H9 (cell line): ENCODE results near the gene ROCK2. TPM values are rescaled to one million over a fixed set of nuclear protein-coding genes. Genes with fewer than 3 reads are reported as not detected.
"Not testable (repeated sequence)": the region's sequence is repeated elsewhere in the genome, so short reads cannot be mapped to it uniquely, and the experiment has no call there.

Experiments used
- DNase-seq: peaks from one replicate; pipeline ENCODE4 v3.0.0-alpha.2; 2017
- H2AFZ ChIP-seq: one replicate; pipeline ENCODE4 v1.6.1; 2013; ENCODE audit warnings: mild to moderate bottlenecking, low read length, control low read depth, moderate library complexity
- H2AK5ac ChIP-seq: 2 replicates; pipeline ENCODE4 v1.6.1; 2013; ENCODE audit warnings: low read length, control low read depth, mixed read lengths; ENCODE audit not compliant: insufficient read length
- H2BK120ac ChIP-seq: one replicate; pipeline ENCODE4 v1.6.1; 2013; ENCODE audit warnings: low read depth, mild to moderate bottlenecking, low read length, control low read depth, inconsistent platforms; ENCODE audit not compliant: poor library complexity, severe bottlenecking
- H2BK12ac ChIP-seq: 2 replicates; pipeline ENCODE4 v1.6.1; 2013; ENCODE audit warnings: low read length, control low read depth, mixed read lengths, low read depth; ENCODE audit not compliant: insufficient read length
- H2BK15ac ChIP-seq: 2 replicates; pipeline ENCODE4 v1.6.1; 2013; ENCODE audit warnings: low read depth, low read length, control low read depth
- H2BK20ac ChIP-seq: one replicate; pipeline ENCODE4 v1.6.1; 2013; ENCODE audit warnings: low read depth, mild to moderate bottlenecking, low read length, control low read depth, inconsistent platforms; ENCODE audit not compliant: poor library complexity, severe bottlenecking
- H2BK5ac ChIP-seq: 2 replicates; pipeline ENCODE4 v1.6.1; 2013; ENCODE audit warnings: low read length, control low read depth, mixed read lengths; ENCODE audit not compliant: insufficient read length
- H3K14ac ChIP-seq: 2 replicates; pipeline ENCODE4 v1.6.1; 2013; ENCODE audit warnings: low read length, control low read depth; ENCODE audit not compliant: insufficient read depth
- H3K18ac ChIP-seq: 2 replicates; pipeline ENCODE4 v1.6.1; 2013; ENCODE audit warnings: low read depth, mild to moderate bottlenecking, mixed read lengths, low read length, control low read depth; ENCODE audit not compliant: insufficient read length
- H3K23ac ChIP-seq: 2 replicates; pipeline ENCODE4 v1.6.1; 2013; ENCODE audit warnings: low read length, control low read depth, mixed read lengths, low read depth; ENCODE audit not compliant: insufficient read length
- H3K23me2 ChIP-seq: 2 replicates; pipeline ENCODE4 v1.6.1; 2013; ENCODE audit warnings: low read depth, mild to moderate bottlenecking, mixed read lengths, low read length, control low read depth; ENCODE audit not compliant: insufficient read length, poor library complexity, severe bottlenecking
- H3K27ac ChIP-seq: 2 replicates; pipeline ENCODE4 v1.5.1; 2013; ENCODE audit warnings: low read length, control low read depth, mixed read lengths, low read depth; ENCODE audit not compliant: insufficient read length
- H3K27me3 ChIP-seq: 2 replicates; pipeline ENCODE4 v1.6.1; 2013; ENCODE audit warnings: low read length, control low read depth, inconsistent platforms; ENCODE audit not compliant: insufficient read depth
- H3K4ac ChIP-seq: 2 replicates; pipeline ENCODE4 v1.6.1; 2013; ENCODE audit warnings: low read depth, mild to moderate bottlenecking, control low read depth, inconsistent platforms, low read length, moderate library complexity
- H3K4me1 ChIP-seq: 2 replicates; pipeline ENCODE4 v1.6.1; 2013; ENCODE audit warnings: low read length, control low read depth, inconsistent platforms; ENCODE audit not compliant: insufficient read depth
- H3K4me2 ChIP-seq: 2 replicates; pipeline ENCODE4 v1.6.1; 2013; ENCODE audit warnings: low read length, control low read depth, mixed read lengths; ENCODE audit not compliant: insufficient read length, insufficient read depth
- H3K56ac ChIP-seq: 2 replicates; pipeline ENCODE4 v1.6.1; 2013; ENCODE audit warnings: low read depth, mild to moderate bottlenecking, mixed read lengths, low read length, control low read depth; ENCODE audit not compliant: insufficient read length
- H3K79me1 ChIP-seq: 2 replicates; pipeline ENCODE4 v1.6.1; 2013; ENCODE audit warnings: low read depth, mild to moderate bottlenecking, moderate library complexity, low read length, control low read depth, inconsistent platforms; ENCODE audit not compliant: insufficient read depth, poor library complexity, severe bottlenecking
- H3K79me2 ChIP-seq: 2 replicates; pipeline ENCODE4 v1.6.1; 2013; ENCODE audit warnings: low read length, control low read depth, inconsistent platforms; ENCODE audit not compliant: insufficient read depth
- H3K9ac ChIP-seq: 2 replicates; pipeline ENCODE4 v1.6.1; 2013; ENCODE audit warnings: low read length, control low read depth, mixed read lengths; ENCODE audit not compliant: insufficient read length; ENCODE audit errors: extremely low read depth
- H3K9me3 ChIP-seq: one replicate; pipeline ENCODE4 v1.6.1; 2013; ENCODE audit warnings: low read depth, low read length, inconsistent platforms; ENCODE audit not compliant: control insufficient read depth
- H3T11ph ChIP-seq: one replicate; pipeline ENCODE4 v1.6.1; 2013; ENCODE audit warnings: mild to moderate bottlenecking, low read length, control low read depth, inconsistent platforms
- H4K20me1 ChIP-seq: one replicate; pipeline ENCODE4 v1.6.1; 2013; ENCODE audit not compliant: control insufficient read depth, insufficient read length, insufficient read depth
- H4K5ac ChIP-seq: 2 replicates; pipeline ENCODE4 v1.6.1; 2013; ENCODE audit warnings: low read depth, mild to moderate bottlenecking, mixed read lengths, low read length, control low read depth; ENCODE audit not compliant: insufficient read length
- H4K8ac ChIP-seq: replicated peaks from 2 replicates; pipeline ENCODE4 v1.6.1; 2013; ENCODE audit warnings: low read length, control low read depth, mixed read lengths, low read depth; ENCODE audit not compliant: insufficient read length
- H4K91ac ChIP-seq: 2 replicates; pipeline ENCODE4 v1.6.1; 2013; ENCODE audit warnings: low read depth, mild to moderate bottlenecking, moderate library complexity, mixed read lengths, low read length, control low read depth; ENCODE audit not compliant: insufficient read length
- H3K27ac Mint-ChIP-seq, 3 experiments: 2 replicates in 2 of 3; 3 replicates in 1 of 3; pipeline ENCODE4 v1.8.0; 2020 to 2021; ENCODE audit warnings: mixed read lengths in 3 of 3, mild to moderate bottlenecking in 1 of 3, moderate library complexity in 1 of 3
- H3K27me3 Mint-ChIP-seq: 2 replicates; pipeline ENCODE4 v1.8.0; 2021; ENCODE audit warnings: low read depth, mild to moderate bottlenecking, moderate library complexity, mixed read lengths
- H3K36me3 Mint-ChIP-seq, 3 experiments: 2 replicates in 2 of 3; 3 replicates in 1 of 3; pipeline ENCODE4 v1.8.0; 2020 to 2021; ENCODE audit warnings: low read depth in 3 of 3, mixed read lengths in 3 of 3; ENCODE audit not compliant: insufficient read depth in 1 of 3
- H3K4me1 Mint-ChIP-seq, 2 experiments: 2 replicates each; pipeline ENCODE4 v1.8.0; 2020; ENCODE audit warnings: mixed read lengths in 2 of 2
- H3K4me3 Mint-ChIP-seq, 2 experiments: 2 replicates in 1 of 2; 3 replicates in 1 of 2; pipeline ENCODE4 v1.8.0; 2020 to 2021; ENCODE audit warnings: mild to moderate bottlenecking in 2 of 2, mixed read lengths in 2 of 2, moderate library complexity in 1 of 2
- H3K9me3 Mint-ChIP-seq, 2 experiments: 2 replicates in 1 of 2; 3 replicates in 1 of 2; pipeline ENCODE4 v1.8.0; 2020; ENCODE audit warnings: mild to moderate bottlenecking in 2 of 2, mixed read lengths in 2 of 2, moderate library complexity in 1 of 2
- WGBS: extraction: QIAGEN DNeasy Blood & Tissue Kit; methylation state at CpG from one replicate; pipeline ENCODE4 v1.1.7; 2013; ENCODE audit warnings: missing lambda C conversion rate, low lambda C conversion rate, mixed read lengths; ENCODE audit not compliant: insufficient read length; ENCODE audit errors: extremely low coverage; 5-methylcytosine and 5-hydroxymethylcytosine counted together
- total RNA-seq: library from RNA; stranded (reverse); gene quantifications from 2 replicates; pipeline ENCODE4 v1.2.1, GENCODE V29; 2021
- TF ChIP-seq, protein P1 (sequence below): fragments of 200-600 bp; sonication (generic); conservative IDR thresholded peaks from 3 replicates; pipeline ENCODE4 v1.8.0; 2021; ENCODE audit warnings: antibody characterized with exemption, mild to moderate bottlenecking

ROCK2 gene
- total RNA-seq, 1 experiment from 2014 or later, result 33.2 TPM

GRCh38 chr2:11166476-11166875, 178.0 kb downstream of the ROCK2 start:
- Histone ChIP-seq H4K91ac (no peak overlapping the region), H4K8ac (no peak overlapping the region), H3K23ac (no peak overlapping the region), H2BK12ac (no peak overlapping the region), H3K9me3 (no peaks in the 10 kb centered on the region), H3K4me1 (no peaks in the 10 kb centered on the region), H3K4me2 (no peak overlapping the region), H3K14ac (no peak overlapping the region), H3K4ac (no peak overlapping the region), H2BK15ac (no peak overlapping the region), H2BK120ac (no peak overlapping the region), H3K27ac (no peak overlapping the region), H2AK5ac (no peak overlapping the region), H3K23me2 (no peaks in the 10 kb centered on the region), H3K18ac (no peak overlapping the region), H2BK5ac (no peak overlapping the region), H4K5ac (no peak overlapping the region), H4K20me1 (no peaks in the 10 kb centered on the region), H3K79me1 (no peaks in the 10 kb centered on the region), H3T11ph (no peak overlapping the region), H2BK20ac (no peak overlapping the region), H2AFZ (no peak overlapping the region), H3K27me3 (no peaks in the 10 kb centered on the region), H3K9ac (no peak overlapping the region), H3K56ac (no peak overlapping the region), H3K79me2 (no peaks in the 10 kb centered on the region)
- no peak for DNase-seq
- peaks cover 8 to 15% of the 10 kb centered on the region in 2 experiments for H3K4me1 Mint-ChIP-seq
- no peaks in the 10 kb centered on the region; a peak in 1 of 7 replicates for H3K36me3 Mint-ChIP-seq
- no peaks in the 10 kb centered on the region for H3K27me3 Mint-ChIP-seq
- no CpG with 5 or more reads among the region's 10 CpGs for WGBS
- TF ChIP-seq, protein P1, sequence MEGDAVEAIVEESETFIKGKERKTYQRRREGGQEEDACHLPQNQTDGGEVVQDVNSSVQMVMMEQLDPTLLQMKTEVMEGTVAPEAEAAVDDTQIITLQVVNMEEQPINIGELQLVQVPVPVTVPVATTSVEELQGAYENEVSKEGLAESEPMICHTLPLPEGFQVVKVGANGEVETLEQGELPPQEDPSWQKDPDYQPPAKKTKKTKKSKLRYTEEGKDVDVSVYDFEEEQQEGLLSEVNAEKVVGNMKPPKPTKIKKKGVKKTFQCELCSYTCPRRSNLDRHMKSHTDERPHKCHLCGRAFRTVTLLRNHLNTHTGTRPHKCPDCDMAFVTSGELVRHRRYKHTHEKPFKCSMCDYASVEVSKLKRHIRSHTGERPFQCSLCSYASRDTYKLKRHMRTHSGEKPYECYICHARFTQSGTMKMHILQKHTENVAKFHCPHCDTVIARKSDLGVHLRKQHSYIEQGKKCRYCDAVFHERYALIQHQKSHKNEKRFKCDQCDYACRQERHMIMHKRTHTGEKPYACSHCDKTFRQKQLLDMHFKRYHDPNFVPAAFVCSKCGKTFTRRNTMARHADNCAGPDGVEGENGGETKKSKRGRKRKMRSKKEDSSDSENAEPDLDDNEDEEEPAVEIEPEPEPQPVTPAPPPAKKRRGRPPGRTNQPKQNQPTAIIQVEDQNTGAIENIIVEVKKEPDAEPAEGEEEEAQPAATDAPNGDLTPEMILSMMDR, result no peak
- H3K9me3 Mint-ChIP-seq, result no peaks in the 10 kb centered on the region
- H3K27ac Mint-ChIP-seq, result no peak overlapping the region
- no peak overlapping the region for H3K4me3 Mint-ChIP-seq

DNA sequence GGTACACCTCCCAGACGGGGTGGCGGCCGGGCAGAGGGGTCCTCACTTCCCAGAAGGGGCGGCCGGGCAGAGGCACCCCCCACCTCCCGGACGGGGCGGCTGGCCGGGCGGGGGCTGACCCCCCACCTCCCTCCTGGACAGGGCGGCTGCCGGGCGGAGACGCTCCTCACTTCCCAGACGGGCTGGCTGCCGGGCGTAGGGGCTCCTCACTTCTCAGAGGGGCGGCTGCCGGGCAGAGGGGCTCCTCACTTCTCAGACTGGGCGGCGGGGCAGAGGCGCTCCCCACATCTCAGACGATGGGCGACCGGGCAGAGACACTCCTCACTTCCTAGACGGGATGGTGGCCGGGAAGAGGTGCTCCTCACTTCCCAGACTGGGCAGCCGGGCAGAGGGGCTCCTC, 179.4 kb downstream of the ROCK2 start:
- H2BK5ac ChIP-seq, H3K27me3 ChIP-seq, H3K27me3 Mint-ChIP-seq, H3K9me3 ChIP-seq, H3K79me1 ChIP-seq, H3K79me2 ChIP-seq, H2BK120ac ChIP-seq, H3K4me2 ChIP-seq, H4K20me1 ChIP-seq, H3K9me3 Mint-ChIP-seq, H2BK12ac ChIP-seq, H2AK5ac ChIP-seq, H3K9ac ChIP-seq, H3K36me3 Mint-ChIP-seq, H2BK15ac ChIP-seq, H3K4me1 ChIP-seq, H3K23ac ChIP-seq, H4K8ac ChIP-seq, H4K91ac ChIP-seq, H2BK20ac ChIP-seq, H3K27ac ChIP-seq, H4K5ac ChIP-seq, H3K4me3 Mint-ChIP-seq, H3T11ph ChIP-seq, H3K4ac ChIP-seq, H3K14ac ChIP-seq, H3K23me2 ChIP-seq, DNase-seq, H3K27ac Mint-ChIP-seq, H3K56ac ChIP-seq, H3K18ac ChIP-seq, H2AFZ ChIP-seq: not testable (repeated sequence)
- WGBS, result no CpG with 5 or more reads among the region's 28 CpGs
- peaks cover 8 to 15% of the 10 kb centered on the region in 2 experiments for H3K4me1 Mint-ChIP-seq
